Activated CD8-positive, alpha-beta memory T cell treated with anti-CD3 and anti-CD28 coated beads, Interleukin-2, amount 50 U/mL, for 1 hour (primary cell): ENCODE results near the gene HSD17B1.
"Not testable (repeated sequence)": the region's sequence is repeated elsewhere in the genome, so short reads cannot be mapped to it uniquely, and the experiment has no call there.

Source experiments
- DNase-seq: peaks from one replicate; pipeline ENCODE4 v3.0.0-alpha.2; 2020; ENCODE audit errors: extremely low read depth

The HSD17B1 gene, protein sequence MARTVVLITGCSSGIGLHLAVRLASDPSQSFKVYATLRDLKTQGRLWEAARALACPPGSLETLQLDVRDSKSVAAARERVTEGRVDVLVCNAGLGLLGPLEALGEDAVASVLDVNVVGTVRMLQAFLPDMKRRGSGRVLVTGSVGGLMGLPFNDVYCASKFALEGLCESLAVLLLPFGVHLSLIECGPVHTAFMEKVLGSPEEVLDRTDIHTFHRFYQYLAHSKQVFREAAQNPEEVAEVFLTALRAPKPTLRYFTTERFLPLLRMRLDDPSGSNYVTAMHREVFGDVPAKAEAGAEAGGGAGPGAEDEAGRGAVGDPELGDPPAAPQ

GRCh38 chr17:42552736-42553135 is at the start of gene HSD17B1:
Gene HSD17B1 (plus strand): TSS chr17:42552923. CDS start chr17:42552934, 11 bp downstream.
- DNase-seq, result not testable (repeated sequence)

- DNase-seq, result no peak
These were observed 49.8 kb upstream of the HSD17B1 start for GRCh38 chr17:42502926-42503325.

- no peak for DNase-seq
These were observed 45.1 kb upstream of the HSD17B1 start for GRCh38 chr17:42507671-42508070.

- no peak for DNase-seq
These were observed 44.1 kb upstream of the HSD17B1 start for GRCh38 chr17:42508426-42509165.

GRCh38 chr17:42509409-42509808 is 43.3 kb upstream of the HSD17B1 start:
- no peak for DNase-seq

DNA sequence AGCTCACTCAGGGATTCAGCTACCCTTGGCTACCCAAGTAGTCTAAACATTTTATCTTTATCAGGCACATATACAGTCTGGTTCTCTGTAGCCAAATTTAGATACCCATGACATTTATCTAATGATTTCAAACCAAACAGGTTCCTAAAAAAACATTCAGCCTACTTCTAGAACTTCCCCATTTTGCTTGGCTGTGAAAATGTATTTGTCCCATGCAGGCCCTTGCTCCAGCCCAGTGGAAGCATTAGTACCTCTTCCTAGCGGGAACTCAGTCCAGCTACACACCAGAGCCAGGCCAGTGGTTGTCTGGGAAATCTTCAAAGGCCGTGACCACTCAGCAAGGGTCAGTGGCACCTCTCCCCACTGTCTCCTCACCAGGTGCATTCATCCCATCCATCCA is 42.9 kb upstream of the HSD17B1 start:
- no peak for DNase-seq

DNA sequence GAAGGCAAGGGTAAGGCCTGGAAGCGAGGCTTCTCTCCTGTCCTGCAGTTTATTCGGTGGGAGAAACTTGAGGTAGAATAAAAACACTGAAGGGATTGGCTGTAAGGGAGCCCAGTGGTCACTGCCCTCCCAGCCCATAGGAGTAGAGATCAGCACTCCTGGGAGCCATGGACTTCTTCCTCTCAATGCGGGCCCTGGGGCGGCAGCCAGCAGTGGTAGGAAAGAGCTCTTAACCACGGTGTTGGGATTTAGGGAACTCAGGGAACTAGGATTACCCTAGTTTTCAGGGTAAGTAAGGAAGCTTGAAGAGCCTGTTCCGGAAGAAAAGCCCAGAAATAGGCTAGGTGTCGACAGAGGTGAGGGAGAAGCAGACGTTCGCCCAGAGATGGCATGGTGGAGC is 40.5 kb upstream of the HSD17B1 start:
- no peak for DNase-seq

DNA sequence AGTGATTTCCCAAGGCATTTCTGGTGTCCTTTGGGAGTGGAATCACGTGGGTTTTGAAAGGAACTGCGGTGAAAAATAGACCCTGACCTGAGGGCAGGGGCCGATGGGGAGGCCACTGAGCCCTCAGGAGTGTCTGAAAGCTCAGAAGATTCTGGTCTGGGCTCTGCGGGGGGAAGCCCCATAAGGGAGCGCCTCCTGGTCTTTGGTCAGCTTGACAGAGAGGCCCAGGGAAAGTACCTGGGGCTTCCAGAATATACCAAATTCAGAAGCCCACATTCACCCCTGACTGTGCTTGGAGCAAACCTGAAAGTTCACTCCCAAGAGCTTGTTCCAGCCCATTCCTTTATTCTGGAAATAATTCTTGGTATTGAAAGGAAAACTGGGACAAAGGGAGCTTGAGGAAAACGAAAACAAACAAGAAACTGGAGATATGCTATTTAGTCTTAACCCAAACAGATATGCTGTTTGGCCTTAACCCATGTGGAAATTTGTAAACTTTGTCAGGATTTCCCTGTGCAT is 39.9 kb upstream of the HSD17B1 start:
- no peak for DNase-seq

GRCh38 chr17:42513686-42514085 is 39.0 kb upstream of the HSD17B1 start:
- no peak for DNase-seq

DNA sequence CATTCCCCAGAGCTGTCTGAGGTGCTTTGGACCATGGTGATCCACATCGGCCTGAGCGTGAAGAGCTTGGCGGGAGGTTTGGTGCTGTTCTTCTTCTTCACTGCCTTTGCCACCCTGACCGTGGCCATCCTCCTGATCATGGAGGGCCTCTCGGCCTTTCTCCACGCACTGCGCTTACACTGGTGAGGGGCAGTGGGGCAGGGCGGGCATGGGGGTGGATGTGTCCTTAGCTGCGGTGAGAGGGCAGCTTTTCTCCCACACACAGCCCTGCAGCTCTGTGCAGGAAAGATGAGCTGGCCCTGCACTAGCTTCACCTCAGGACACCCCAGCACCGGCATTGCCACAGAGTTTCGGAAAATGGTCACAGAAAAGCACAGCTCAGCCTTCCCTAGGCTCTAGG is 38.4 kb upstream of the HSD17B1 start:
- no peak for DNase-seq

GRCh38 chr17:42514867-42515266 is 37.9 kb upstream of the HSD17B1 start:
- no peak for DNase-seq

DNA sequence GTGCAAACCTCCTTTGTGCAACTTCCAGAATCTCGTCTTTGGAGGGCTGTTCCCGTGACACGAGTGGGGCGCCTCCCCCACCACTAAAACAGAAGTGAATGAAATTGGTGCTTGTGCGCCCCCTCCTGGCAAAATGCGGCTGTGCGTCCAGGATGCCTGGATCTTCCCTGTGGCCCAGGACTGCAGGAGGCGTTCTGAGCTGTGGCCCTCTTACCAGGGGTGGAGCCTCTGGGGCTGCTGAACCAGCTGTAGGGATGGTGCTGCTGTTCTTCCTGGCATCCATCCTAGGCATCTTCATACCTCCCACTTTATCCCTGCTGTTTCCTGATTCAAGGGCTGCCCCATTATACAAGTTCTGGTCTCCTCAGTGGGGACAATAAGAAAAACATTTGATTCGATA is 35.2 kb upstream of the HSD17B1 start:
- DNase-seq, result peak; percentile 46

DNA sequence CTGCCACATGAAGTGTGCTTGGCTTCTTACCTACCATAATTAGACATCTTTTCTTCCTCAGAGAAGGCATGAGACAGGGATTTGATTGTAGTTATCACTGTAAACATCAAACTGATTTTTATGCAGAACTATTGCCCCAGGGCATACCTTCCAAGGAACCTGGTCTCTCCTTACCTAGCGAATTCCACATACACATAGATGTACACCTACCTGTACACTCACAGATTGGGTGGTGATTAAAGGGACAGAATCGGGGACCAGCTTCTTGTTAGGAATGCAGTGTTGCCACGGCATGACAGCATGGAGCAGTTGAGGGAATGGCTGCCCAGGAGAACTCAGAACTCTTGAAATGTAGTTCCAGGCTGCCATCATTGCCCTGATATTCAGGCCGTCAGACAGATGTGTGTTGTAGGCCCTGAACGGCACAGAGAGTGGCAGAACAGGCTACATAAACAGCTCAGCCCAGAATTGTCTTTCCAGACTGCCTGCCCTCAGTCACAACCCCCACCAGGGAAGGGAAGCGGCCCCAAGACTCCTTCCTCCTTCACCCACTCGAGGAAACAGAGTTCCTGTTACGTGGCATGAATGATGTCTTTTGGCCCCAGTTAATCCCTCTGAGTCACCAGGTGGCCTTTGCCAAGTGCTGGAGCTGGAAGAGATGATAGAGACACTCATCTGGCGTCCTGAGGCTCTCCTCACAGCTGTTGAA is 34.5 kb upstream of the HSD17B1 start:
- no peak for DNase-seq

GRCh38 chr17:42518755-42519545 is 33.8 kb upstream of the HSD17B1 start:
- no peak for DNase-seq

DNA sequence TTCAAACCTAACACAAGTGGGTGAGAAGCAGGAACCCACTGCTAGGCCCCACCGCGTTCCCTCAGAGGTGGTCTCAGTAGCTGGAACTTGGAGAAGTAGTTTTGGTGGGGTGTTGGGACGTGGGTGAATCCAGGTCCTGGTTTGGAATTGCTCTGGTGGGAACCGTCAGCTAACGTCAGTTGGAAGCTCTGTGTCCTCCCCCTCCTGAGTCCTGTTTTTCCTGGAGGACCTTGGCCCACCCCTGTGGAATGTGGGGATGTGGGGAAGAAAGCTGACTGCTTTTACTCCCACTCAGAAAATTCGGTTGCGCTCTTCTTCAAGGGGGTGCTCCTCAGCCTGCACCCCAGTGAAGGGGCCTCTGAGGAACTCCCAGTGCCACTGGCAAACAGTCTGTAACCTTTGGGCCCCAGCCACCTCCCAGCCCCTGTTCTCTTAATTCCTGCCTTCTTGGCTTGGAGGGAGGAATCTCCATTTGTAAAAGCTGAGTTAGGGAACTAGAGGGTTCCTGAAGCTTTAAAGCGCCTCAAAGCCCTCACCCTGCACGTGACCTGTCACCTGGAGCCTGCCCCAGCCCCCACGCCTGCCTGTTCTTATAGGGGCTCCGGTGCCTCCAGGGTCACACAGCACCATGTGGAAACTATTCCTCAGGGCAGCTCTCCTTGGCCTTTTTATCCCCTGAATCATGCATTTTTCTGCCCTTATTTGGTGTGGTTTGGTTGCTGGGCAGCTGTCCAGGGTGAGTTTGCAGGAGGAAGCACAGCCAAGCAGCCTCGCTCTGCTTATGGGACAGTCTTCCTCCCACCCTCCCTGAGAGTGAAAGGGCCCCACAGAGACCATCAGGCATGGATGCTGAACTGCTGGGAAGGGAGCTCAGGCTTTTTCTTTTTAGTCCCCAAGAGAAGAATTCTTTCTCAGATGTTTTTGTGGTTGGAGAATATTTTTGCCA is 32.9 kb upstream of the HSD17B1 start:
- DNase-seq, result no peak

- DNase-seq, result no peak
These were observed 32.2 kb upstream of the HSD17B1 start for GRCh38 chr17:42520540-42520951.

DNA sequence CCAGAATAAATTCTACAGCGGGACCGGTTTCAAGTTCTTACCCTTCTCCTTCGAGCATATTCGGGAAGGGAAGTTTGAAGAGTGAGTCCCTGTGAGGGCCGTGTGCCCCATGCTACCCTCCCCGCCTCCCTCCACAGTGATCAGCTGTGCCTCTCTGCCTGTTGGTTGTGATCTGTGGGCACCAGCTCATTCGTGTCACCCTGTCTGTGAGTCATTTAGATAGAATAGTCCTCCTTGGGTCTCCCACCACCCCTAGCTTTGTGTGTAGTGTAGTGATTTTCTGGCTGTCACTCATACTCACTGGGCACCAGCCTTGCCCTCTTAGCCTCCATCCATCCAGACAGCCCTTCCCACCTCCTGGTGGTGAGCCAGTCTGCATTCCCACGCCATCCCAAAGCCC is 31.7 kb upstream of the HSD17B1 start:
- no peak for DNase-seq

DNA sequence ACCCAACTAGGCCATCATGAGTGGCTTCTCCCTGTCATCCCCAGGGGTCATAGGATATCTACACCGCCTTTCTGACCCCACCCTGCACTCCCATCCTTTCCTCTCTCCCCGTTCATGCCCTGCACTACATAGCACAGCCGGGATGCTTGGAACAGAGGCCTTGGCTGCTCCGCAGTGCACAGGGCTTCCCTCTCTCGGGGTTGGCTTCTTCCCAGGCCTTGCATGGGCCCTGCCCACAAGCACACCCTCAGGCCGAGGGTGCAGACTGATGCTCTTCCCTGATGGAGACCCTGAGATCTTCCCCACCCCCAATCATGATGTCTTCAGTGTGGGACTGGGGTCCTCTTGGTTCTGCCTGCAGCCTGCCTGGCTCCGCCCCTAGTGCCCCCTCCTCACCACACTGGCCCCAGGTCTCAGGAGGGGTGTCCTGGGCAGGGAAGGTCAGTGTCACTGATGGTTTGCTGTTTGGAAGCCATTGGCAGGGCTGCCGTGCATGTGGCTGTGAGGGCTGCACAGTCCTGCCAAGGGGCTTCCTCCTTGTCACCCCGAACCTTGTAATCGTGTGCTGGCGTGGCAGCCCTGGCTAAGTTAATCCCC is 31.0 kb upstream of the HSD17B1 start:
- DNase-seq, result no peak

DNA sequence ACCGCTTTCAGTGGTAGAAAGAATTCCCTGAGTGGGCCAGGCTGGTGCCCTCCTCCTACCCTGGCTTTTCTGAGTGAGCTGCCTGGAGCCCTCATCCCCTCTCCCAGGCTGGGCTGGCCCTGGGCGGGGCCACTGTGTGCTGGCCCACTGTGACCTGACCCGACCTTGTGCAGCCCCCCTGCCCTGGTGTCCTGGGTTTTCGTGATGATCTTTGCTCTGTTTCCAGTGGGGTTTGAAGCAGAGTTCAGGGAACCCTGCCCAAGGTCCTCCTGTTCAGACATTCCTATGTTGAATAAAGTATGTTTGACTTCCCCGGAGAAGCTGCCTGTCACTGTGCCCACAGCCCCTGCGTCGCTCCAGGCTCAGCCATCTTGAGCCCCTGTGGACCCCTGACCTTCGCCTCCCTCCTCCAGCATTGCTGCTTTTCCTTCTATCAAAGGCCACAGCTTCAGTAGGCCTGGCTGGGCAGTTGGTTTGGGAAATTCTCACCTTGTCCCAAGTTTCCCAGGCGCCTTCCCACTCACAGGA is 30.4 kb upstream of the HSD17B1 start:
- DNase-seq, result no peak

GRCh38 chr17:42522798-42523278 is 29.9 kb upstream of the HSD17B1 start:
- no peak for DNase-seq
